Measurements from ENCODE around the gene CYP11A1.

Gene CYP11A1

GRCh38 chr15:74367296-74367854, at the start of gene CYP11A1:
CYP11A1 (minus strand) TSS chr15:74367646; CDS start chr15:74367585, 61 bp downstream.
- no peak for DNase-seq

- DNase-seq, result no peak
Observed at GRCh38 chr15:74417225-74417624, 49.8 kb upstream of the CYP11A1 start.

GRCh38 chr15:74415966-74416916, 48.8 kb upstream of the CYP11A1 start:
- DNase-seq, result no peak

GRCh38 chr15:74414603-74415338, 47.3 kb upstream of the CYP11A1 start:
- no peak for DNase-seq

- no peak for DNase-seq
Observed at GRCh38 chr15:74414081-74414580, 46.7 kb upstream of the CYP11A1 start.

- no peak for DNase-seq
Observed at GRCh38 chr15:74413350-74414080, 46.1 kb upstream of the CYP11A1 start.

- DNase-seq, result no peak
Observed at GRCh38 chr15:74412159-74412558, 44.7 kb upstream of the CYP11A1 start.

- DNase-seq, result no peak
Observed at GRCh38 chr15:74411686-74412085, 44.2 kb upstream of the CYP11A1 start.

GRCh38 chr15:74410502-74410901, 43.1 kb upstream of the CYP11A1 start:
- DNase-seq, result no peak

GRCh38 chr15:74409225-74409624, 41.8 kb upstream of the CYP11A1 start:
- no peak for DNase-seq

GRCh38 chr15:74408815-74409214, 41.4 kb upstream of the CYP11A1 start:
- no peak for DNase-seq

- no peak for DNase-seq
Observed at GRCh38 chr15:74408385-74408784, 40.9 kb upstream of the CYP11A1 start.

- DNase-seq, result no peak
Observed at GRCh38 chr15:74406992-74407705, 39.7 kb upstream of the CYP11A1 start.

GRCh38 chr15:74406517-74406916, 39.1 kb upstream of the CYP11A1 start:
- no peak for DNase-seq

- no peak for DNase-seq
Observed at GRCh38 chr15:74405823-74406222, 38.4 kb upstream of the CYP11A1 start.

- no peak for DNase-seq
Observed at GRCh38 chr15:74403991-74404563, 36.6 kb upstream of the CYP11A1 start.

- DNase-seq, result no peak
Observed at GRCh38 chr15:74403588-74403919, 36.1 kb upstream of the CYP11A1 start.

- no peak for DNase-seq
Observed at GRCh38 chr15:74402873-74403587, 35.6 kb upstream of the CYP11A1 start.

- no peak for DNase-seq
Observed at GRCh38 chr15:74402337-74402841, 34.9 kb upstream of the CYP11A1 start.

GRCh38 chr15:74400915-74401757, 33.7 kb upstream of the CYP11A1 start:
- no peak for DNase-seq
